Measurements from ENCODE around the gene HTRA3. TPM values are rescaled to one million over a fixed set of nuclear protein-coding genes. Genes with fewer than 3 reads are reported as not detected.
"Not testable (repeated sequence)": the region's sequence is repeated elsewhere in the genome, so short reads cannot be mapped to it uniquely, and the experiment has no call there.

The HTRA3 gene
- total and polyA plus RNA-seq, 7 donors, result 7.2 to 26.4 (median 14.0) TPM

GRCh38 chr4:8346838-8347605, 77.5 kb downstream of the HTRA3 start:
- ATAC-seq, result no peak
- DNase-seq, result no peak
- WGBS, 3 donors, result 38 to 45% (median 39%) methylated on average over 16 of the region's 16 CpGs
- Histone ChIP-seq H3K36me3 (ENCODE audit: insufficient read depth in 1 of 2, low read depth in 1 of 2) (no peaks in the 10 kb centered on the region), H3K4me1 (peaks cover 7% of the 10 kb centered on the region), H3K4me3 (no peak overlapping the region), H3K27me3 (ENCODE audit: insufficient read depth in 3 of 3, low read length in 2 of 3) (no peaks in the 10 kb centered on the region), H3K27ac (no peak overlapping the region), H3K9me3 (no peaks in the 10 kb centered on the region)
- intact Hi-C loops (cut with DNase I), result no loop called here
- no peak for TF ChIP-seq CTCF (IDR thresholded peaks at IDR 0.05)

DNA sequence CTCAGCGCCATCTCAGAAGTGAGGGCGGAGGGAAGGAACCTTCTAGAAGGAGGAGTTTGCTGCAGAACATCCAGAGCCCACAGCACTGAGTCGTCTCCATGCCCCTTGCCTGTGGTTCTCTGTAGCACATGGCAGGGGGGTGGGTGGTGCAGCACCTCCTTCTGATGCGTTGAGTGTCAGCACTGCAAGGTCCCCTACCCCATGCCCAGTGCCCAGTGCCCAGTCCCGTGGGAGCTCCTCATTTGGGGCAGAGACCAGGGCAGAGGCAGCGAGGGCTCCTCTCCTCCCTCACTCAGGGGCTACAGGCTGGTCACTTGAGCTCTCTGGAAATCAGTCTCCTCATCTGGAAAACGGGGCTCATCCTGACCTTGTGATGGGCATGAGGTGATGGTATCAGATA, 78.1 kb downstream of the HTRA3 start:
- DNase-seq (no peak), ATAC-seq (no peak)
- intact Hi-C loops (cut with DNase I), result no loop called here
- WGBS, 3 donors, result 83 to 87% (median 85%) methylated on average over 7 of the region's 7 CpGs
- Histone ChIP-seq H3K4me1 (peaks cover 6% of the 10 kb centered on the region), H3K27me3 (ENCODE audit: insufficient read depth in 3 of 3, low read length in 2 of 3) (no peaks in the 10 kb centered on the region), H3K36me3 (ENCODE audit: insufficient read depth in 1 of 2, low read depth in 1 of 2) (no peaks in the 10 kb centered on the region), H3K27ac (no peak overlapping the region), H3K4me3 (no peak overlapping the region), H3K9me3 (no peaks in the 10 kb centered on the region)
- TF ChIP-seq CTCF (IDR thresholded peaks at IDR 0.05), result no peak

- intact Hi-C loops (cut with DNase I), result no loop called here
- no peak for DNase-seq
- H3K36me3 ChIP-seq (ENCODE audit: insufficient read depth in 1 of 2, low read depth in 1 of 2), result no peaks in the 10 kb centered on the region
- H3K27me3 ChIP-seq (ENCODE audit: insufficient read depth in 3 of 3, low read length in 2 of 3), result no peaks in the 10 kb centered on the region
- ATAC-seq, result no peak
- no peak for TF ChIP-seq CTCF (IDR thresholded peaks at IDR 0.05)
- H3K9me3 ChIP-seq, result no peaks in the 10 kb centered on the region
- 64 to 75% (median 67%) methylated on average over 6 of the region's 6 CpGs for WGBS, 3 donors
- no peak overlapping the region for H3K4me3 ChIP-seq
- peaks cover 6% of the 10 kb centered on the region for H3K4me1 ChIP-seq
- H3K27ac ChIP-seq, result no peak overlapping the region
Observed at GRCh38 chr4:8348071-8348470, 78.5 kb downstream of the HTRA3 start.

DNA sequence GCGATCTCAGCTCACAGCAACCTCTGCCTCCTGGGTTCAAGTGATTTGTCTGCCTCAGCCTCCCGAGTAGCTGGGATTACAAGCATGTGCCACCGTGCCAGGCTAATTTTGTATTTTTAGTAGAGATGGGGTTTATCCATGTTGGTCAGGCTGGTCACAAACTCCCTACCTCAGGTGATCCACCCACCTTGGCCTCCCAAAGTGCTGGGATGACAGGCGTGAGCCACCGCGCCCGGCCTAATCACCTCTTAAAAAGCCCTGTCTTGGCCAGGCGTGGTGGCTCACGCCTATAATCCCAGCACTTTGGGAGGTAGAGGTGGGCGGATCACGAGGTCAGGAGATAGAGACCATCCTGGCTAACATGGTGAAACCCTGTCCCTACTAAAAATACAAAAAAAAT, 79.7 kb downstream of the HTRA3 start:
- H3K36me3 ChIP-seq (ENCODE audit: insufficient read depth in 1 of 2, low read depth in 1 of 2); ATAC-seq; H3K4me3 ChIP-seq; H3K27me3 ChIP-seq (ENCODE audit: insufficient read depth in 3 of 3, low read length in 2 of 3); DNase-seq; H3K27ac ChIP-seq; intact Hi-C loops (cut with DNase I); H3K4me1 ChIP-seq; H3K9me3 ChIP-seq: not testable (repeated sequence)
- 95 to 98% (median 95%) methylated on average over 11 of the region's 11 CpGs for WGBS, 3 donors

GRCh38 chr4:8349664-8350236, 80.2 kb downstream of the HTRA3 start:
- Histone ChIP-seq H3K36me3 (ENCODE audit: insufficient read depth in 1 of 2, low read depth in 1 of 2) (no peaks in the 10 kb centered on the region), H3K27me3 (ENCODE audit: insufficient read depth in 3 of 3, low read length in 2 of 3) (no peaks in the 10 kb centered on the region), H3K4me3 (no peak overlapping the region), H3K27ac (no peak overlapping the region), H3K4me1 (peaks cover 6% of the 10 kb centered on the region), H3K9me3 (no peaks in the 10 kb centered on the region)
- no peak for ATAC-seq
- WGBS, 3 donors, result 84 to 86% (median 85%) methylated on average over 7 of the region's 7 CpGs
- intact Hi-C loops (cut with DNase I), result no loop called here
- DNase-seq, result no peak
- no peak for TF ChIP-seq CTCF (IDR thresholded peaks at IDR 0.05)

Measured in psoas muscle (tissue), 8 donors.